GOT3 (cell line): Measurements from ENCODE around the gene ACBD6.

Experiments
- DNase-seq: peaks from one replicate; lab custom pipeline; 2025; ENCODE audit warnings: mixed read lengths; lab: John Stamatoyannopoulos, UW

Gene ACBD6

GRCh38 chr1:180291004-180291403 is 211.4 kb downstream of the ACBD6 start:
- no peak for DNase-seq

GRCh38 chr1:180290265-180291001 is 211.9 kb downstream of the ACBD6 start:
- DNase-seq = no peak

GRCh38 chr1:180288940-180289339 is 213.4 kb downstream of the ACBD6 start:
- no peak for DNase-seq

GRCh38 chr1:180287988-180288705 is 214.2 kb downstream of the ACBD6 start:
- no peak for DNase-seq

GRCh38 chr1:180286417-180286816 is 216.0 kb downstream of the ACBD6 start:
- no peak for DNase-seq

- DNase-seq = no peak
Observed at GRCh38 chr1:180283098-180283497, 219.3 kb downstream of the ACBD6 start.

GRCh38 chr1:180282401-180283044 is 219.9 kb downstream of the ACBD6 start:
- no peak for DNase-seq

GRCh38 chr1:180281490-180281889 is 220.9 kb downstream of the ACBD6 start:
- DNase-seq = no peak

- DNase-seq = no peak
Observed at GRCh38 chr1:180280617-180281016, 221.8 kb downstream of the ACBD6 start.

GRCh38 chr1:180279651-180280050 is 222.7 kb downstream of the ACBD6 start:
- no peak for DNase-seq

GRCh38 chr1:180278596-180279395 is 223.6 kb downstream of the ACBD6 start:
- no peak for DNase-seq

GRCh38 chr1:180278194-180278515 is 224.2 kb downstream of the ACBD6 start:
- DNase-seq = no peak

GRCh38 chr1:180277476-180278193 is 224.7 kb downstream of the ACBD6 start:
- DNase-seq = no peak

GRCh38 chr1:180275726-180276125 is 226.7 kb downstream of the ACBD6 start:
- no peak for DNase-seq

- DNase-seq = no peak
Observed at GRCh38 chr1:180274221-180274620, 228.2 kb downstream of the ACBD6 start.

- no peak for DNase-seq
Observed at GRCh38 chr1:180273066-180273465, 229.3 kb downstream of the ACBD6 start.

- no peak for DNase-seq
Observed at GRCh38 chr1:180272395-180272794, 230.0 kb downstream of the ACBD6 start.

- no peak for DNase-seq
Observed at GRCh38 chr1:180271272-180272255, 230.8 kb downstream of the ACBD6 start.

GRCh38 chr1:180270530-180271271 is 231.7 kb downstream of the ACBD6 start:
- DNase-seq = no peak
